Spleen (tissue), 11 donors: Measurements from ENCODE around the gene KIF26B. TPM values are rescaled to one million over a fixed set of nuclear protein-coding genes. Genes with fewer than 3 reads are reported as not detected.

Experiments used
- DNase-seq: peaks from one replicate; pipeline ENCODE4 v3.0.0-alpha.2; 2020
- H3K27ac ChIP-seq, 8 donors: fragments of 200-600 bp; sonication (generic) in 7 of 8; 1 replicate in 4 of 8; 2 replicates in 4 of 8; pipeline versions ENCODE4 v1.5.0 to v1.8.0; 2016 to 2021; ENCODE audit warnings: inconsistent platforms in 4 of 8, mild to moderate bottlenecking in 4 of 8, moderate library complexity in 1 of 8
- H3K27me3 ChIP-seq, 7 donors: fragments of 200-600 bp; sonication (generic) in 6 of 7; replicated peaks in 1 of 7; 1 replicate in 4 of 7; 2 replicates in 3 of 7; pipeline versions ENCODE4 v1.5.0 to v1.8.0; 2016 to 2021; ENCODE audit warnings: inconsistent platforms in 3 of 7, mild to moderate bottlenecking in 1 of 7
- H3K36me3 ChIP-seq, 6 donors: fragments of 200-600 bp; sonication (generic) in 5 of 6; 1 replicate in 4 of 6; 2 replicates in 2 of 6; pipeline versions ENCODE4 v1.5.0 to v1.8.0; 2016 to 2021; ENCODE audit warnings: inconsistent platforms in 2 of 6
- H3K4me1 ChIP-seq, 6 donors: fragments of 200-600 bp; sonication (generic) in 5 of 6; 1 replicate in 3 of 6; 2 replicates in 3 of 6; pipeline versions ENCODE4 v1.5.0 to v1.8.0; 2016 to 2021; ENCODE audit warnings: inconsistent platforms in 3 of 6
- H3K4me3 ChIP-seq, 8 donors: fragments of 200-600 bp; sonication (generic) in 7 of 8; 1 replicate in 4 of 8; 2 replicates in 4 of 8; pipeline versions ENCODE4 v1.5.0 to v1.8.0; 2016 to 2021; ENCODE audit warnings: inconsistent platforms in 4 of 8, mild to moderate bottlenecking in 4 of 8, moderate library complexity in 2 of 8
- H3K9me3 ChIP-seq, 8 donors: fragments of 200-600 bp; sonication (generic) in 7 of 8; 1 replicate in 4 of 8; 2 replicates in 4 of 8; pipeline versions ENCODE4 v1.5.0 to v1.8.0; 2016 to 2021; ENCODE audit warnings: inconsistent platforms in 4 of 8
- POLR2A ChIP-seq, 3 donors: fragments of 450-650 bp; IDR thresholded peaks; one replicate each; pipeline ENCODE4 v1.5.1; 2017; ENCODE audit warnings: antibody characterized with exemption in 3 of 3, mild to moderate bottlenecking in 1 of 3
- POLR2AphosphoS5 ChIP-seq, 3 donors: sonication (generic); formaldehyde crosslinking; IDR thresholded peaks; one replicate each; pipeline ENCODE4 v1.5.1; 2017; ENCODE audit warnings: antibody characterized with exemption in 3 of 3
- WGBS, 5 donors: extraction: QIAGEN DNeasy Blood & Tissue Kit in 3 of 5; methylation state at CpG; one replicate each; pipeline versions ENCODE4 v1.1.5 to v1.1.7; 2013 to 2018; 5-methylcytosine and 5-hydroxymethylcytosine counted together
- intact Hi-C: fragments of 100-400 bp; cut with DNase I; formaldehyde crosslinking; loops from one replicate; pipeline ENCODE4 v1.15.0; 2023; ENCODE audit warnings: low total_unique reads
- polyA plus RNA-seq, 3 donors: library from polyadenylated mRNA; stranded (reverse); fragments of 200-250 nt; gene quantifications; one replicate each; pipeline ENCODE4 v1.2.1, GENCODE V29; 2013
- total RNA-seq, 7 donors: library from RNA; depleted of rRNA in 3 of 7; stranded (reverse); fragments of >200 nt in 3 of 7; fragmentation: NEBNext Ultra II Directional in 4 of 7; extraction: Animal tissue kit (Norgen Biotek cat#: 25700) in 4 of 7; gene quantifications; one replicate each; pipeline versions ENCODE4 v1.1.0 to v1.2.1, GENCODE V29; 2016 to 2021
- TF ChIP-seq, protein P1 (sequence below), 11 experiments: fragments of 200-600 bp in 7 of 11; fragments of 450-650 bp in 4 of 11; sonication (generic) in 4 of 11; IDR thresholded peaks in 8 of 11; conservative IDR thresholded peaks in 3 of 11; 1 replicate in 7 of 11; 2 replicates in 4 of 11; pipeline versions ENCODE4 v1.4.0 to v1.8.0; 2016 to 2021; ENCODE audit warnings: antibody characterized with exemption in 11 of 11, inconsistent platforms in 4 of 11, mild to moderate bottlenecking in 1 of 11
- donor health status: healthy with polysubstance abuse.
- donor health status: DM: no; HTN: no; CAD: no; lungs with moderate emphysema.
- donor health status: DM: no; HTN: no; CAD: no.
- donor health status: Bipolar disorder and iron deficiency.
- donor health status: healthy.
- donor health status: DM: no; HTN: no; CAD: no.
- donor health status: DM: yes; HTN: yes; CAD: no.

Gene KIF26B
- total and polyA plus RNA-seq, 10 donors: 0.07 to 4.5 (median 0.60) TPM; not detected in 1

DNA sequence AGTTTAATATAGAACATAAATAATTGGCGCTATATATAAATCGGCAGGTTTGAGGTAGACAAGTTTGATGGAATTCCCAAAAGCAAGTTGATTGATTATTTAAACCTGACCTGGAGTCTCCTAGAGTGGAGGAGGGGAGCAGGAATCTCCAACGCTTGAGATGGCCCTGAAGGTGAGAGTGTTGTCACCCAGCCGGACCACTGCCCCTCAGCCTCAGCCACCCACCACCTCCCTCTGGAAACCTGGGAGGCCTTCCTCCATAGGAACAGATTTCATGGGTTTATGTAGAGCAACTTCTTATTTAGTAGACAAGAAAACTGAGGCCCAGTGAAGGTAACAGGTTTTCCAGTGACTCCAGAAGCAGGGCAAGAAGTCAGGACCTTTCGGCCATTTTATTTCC, 389.5 kb downstream of the KIF26B start:
- 94 to 97% (median 96%) methylated on average over 5 of the region's 5 CpGs for WGBS, 5 donors

DNA sequence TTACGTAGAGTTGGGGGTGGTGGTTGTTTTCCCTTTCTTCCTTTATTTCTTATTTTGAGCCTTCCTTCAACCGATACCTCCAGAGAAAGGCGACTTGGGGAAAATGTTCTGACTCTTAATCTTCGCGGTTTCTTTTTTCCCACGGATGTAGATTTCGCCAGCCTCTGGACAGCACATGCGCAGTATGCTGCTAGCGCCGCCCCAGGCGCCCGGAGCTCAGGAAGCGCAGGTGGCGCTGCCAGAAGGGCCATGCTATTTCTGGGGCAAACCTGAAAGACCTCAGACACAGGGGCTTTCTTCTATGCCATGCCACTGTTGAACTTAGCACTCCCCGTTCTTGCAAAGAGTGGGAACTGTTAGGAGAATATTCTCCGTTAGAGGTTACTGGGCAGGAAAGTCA, 392.1 kb downstream of the KIF26B start:
- TF ChIP-seq, protein P1, sequence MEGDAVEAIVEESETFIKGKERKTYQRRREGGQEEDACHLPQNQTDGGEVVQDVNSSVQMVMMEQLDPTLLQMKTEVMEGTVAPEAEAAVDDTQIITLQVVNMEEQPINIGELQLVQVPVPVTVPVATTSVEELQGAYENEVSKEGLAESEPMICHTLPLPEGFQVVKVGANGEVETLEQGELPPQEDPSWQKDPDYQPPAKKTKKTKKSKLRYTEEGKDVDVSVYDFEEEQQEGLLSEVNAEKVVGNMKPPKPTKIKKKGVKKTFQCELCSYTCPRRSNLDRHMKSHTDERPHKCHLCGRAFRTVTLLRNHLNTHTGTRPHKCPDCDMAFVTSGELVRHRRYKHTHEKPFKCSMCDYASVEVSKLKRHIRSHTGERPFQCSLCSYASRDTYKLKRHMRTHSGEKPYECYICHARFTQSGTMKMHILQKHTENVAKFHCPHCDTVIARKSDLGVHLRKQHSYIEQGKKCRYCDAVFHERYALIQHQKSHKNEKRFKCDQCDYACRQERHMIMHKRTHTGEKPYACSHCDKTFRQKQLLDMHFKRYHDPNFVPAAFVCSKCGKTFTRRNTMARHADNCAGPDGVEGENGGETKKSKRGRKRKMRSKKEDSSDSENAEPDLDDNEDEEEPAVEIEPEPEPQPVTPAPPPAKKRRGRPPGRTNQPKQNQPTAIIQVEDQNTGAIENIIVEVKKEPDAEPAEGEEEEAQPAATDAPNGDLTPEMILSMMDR (IDR thresholded peaks at IDR 0.05 in 8 of 11, conservative IDR thresholded peaks at IDR 0.05 in 3 of 11): no peak
- Histone ChIP-seq H3K4me3 (no peak overlapping the region), H3K4me1 (no peaks in the 10 kb centered on the region), H3K36me3 (no peaks in the 10 kb centered on the region), H3K27me3 (no peaks in the 10 kb centered on the region), H3K9me3 (peaks cover 0 to 3% (median 0%) of the 10 kb centered on the region in 8 donors), H3K27ac (no peak overlapping the region)
- intact Hi-C loops: no loop called here
- no peak for DNase-seq
- WGBS, 5 donors: 70 to 86% (median 82%) methylated on average over 16 of the region's 16 CpGs

More for the DNA sequence above, 389.5 kb downstream of the KIF26B start:
- no peaks in the 10 kb centered on the region for H3K9me3 ChIP-seq
- DNase-seq: no peak
- no peak for TF ChIP-seq POLR2A (IDR thresholded peaks at IDR 0.05)
- TF ChIP-seq, protein P1 (IDR thresholded peaks at IDR 0.05 in 8 of 11, conservative IDR thresholded peaks at IDR 0.05 in 3 of 11): no peak
- no peak for TF ChIP-seq POLR2AphosphoS5 (IDR thresholded peaks at IDR 0.05)
- no peak overlapping the region for H3K27ac ChIP-seq
- H3K36me3 ChIP-seq: no peaks in the 10 kb centered on the region
- H3K4me3 ChIP-seq: no peak overlapping the region
- H3K4me1 ChIP-seq: no peaks in the 10 kb centered on the region
- no peaks in the 10 kb centered on the region for H3K27me3 ChIP-seq
- intact Hi-C loops: no loop called here

DNA sequence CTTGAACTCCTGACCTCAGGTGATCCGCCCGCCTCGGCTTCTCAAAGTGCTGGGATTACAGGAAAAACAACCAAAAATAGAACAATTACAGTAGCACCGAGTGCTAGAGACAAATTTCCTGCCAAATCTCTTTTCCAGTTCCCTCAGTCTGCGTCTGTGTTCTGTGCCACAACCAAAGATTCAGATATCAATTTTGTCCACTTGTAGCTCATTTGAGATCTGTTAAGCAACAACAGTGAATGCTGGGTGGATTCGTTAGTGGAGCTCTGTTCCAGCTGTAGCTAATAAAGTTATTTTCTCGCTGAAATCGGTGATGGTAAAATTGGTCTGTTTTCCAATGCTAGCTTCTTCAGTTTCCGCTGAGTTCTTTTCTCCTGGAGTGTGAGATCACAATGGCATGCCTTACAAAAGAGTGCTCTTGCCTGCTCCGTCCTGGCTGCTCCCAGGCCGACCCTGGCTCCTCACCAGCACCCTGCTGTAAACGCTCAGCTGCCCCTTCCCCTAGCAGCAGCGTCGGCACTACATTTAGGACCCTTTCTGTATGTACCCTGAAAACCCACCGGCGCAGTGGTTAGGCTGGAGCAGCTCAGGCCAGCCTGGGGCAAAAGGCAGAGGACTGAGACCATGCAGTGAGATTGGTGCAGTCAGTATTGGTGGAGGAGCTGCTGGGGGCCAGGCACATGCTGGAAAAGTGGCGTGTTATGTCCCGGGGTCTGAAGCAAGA, 395.4 kb downstream of the KIF26B start:
- intact Hi-C loops: no loop called here
- TF ChIP-seq POLR2AphosphoS5 (IDR thresholded peaks at IDR 0.05): no peak
- TF ChIP-seq, protein P1 (IDR thresholded peaks at IDR 0.05 in 8 of 11, conservative IDR thresholded peaks at IDR 0.05 in 3 of 11): no peak
- no peak for TF ChIP-seq POLR2A (IDR thresholded peaks at IDR 0.05)
- peaks cover 0 to 4% (median 0%) of the 10 kb centered on the region in 7 donors for H3K27me3 ChIP-seq
- H3K4me1 ChIP-seq: no peaks in the 10 kb centered on the region
- no peaks in the 10 kb centered on the region for H3K36me3 ChIP-seq
- DNase-seq: no peak
- H3K4me3 ChIP-seq: no peak overlapping the region
- 63 to 77% (median 69%) methylated on average over 16 to 18 of the region's 18 CpGs for WGBS, 5 donors
- peaks cover 0 to 3% (median 0%) of the 10 kb centered on the region in 8 donors for H3K9me3 ChIP-seq
- H3K27ac ChIP-seq: no peak overlapping the region

DNA sequence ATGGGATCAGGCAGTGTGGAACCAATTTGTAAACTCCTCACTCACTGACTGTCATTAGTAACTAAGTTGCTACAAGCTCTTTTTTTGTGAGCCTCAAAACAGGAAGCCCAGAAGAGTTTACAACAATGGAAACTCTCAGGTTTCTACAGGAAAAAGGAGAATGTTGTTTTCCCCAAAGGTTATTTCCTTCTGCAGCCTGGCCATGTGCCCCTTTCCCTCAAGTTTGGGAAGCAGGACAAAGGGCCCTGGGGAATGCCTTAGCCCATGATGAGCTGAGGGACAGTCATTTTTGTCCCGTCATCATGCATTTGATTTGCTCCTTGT, 395.9 kb downstream of the KIF26B start:
- Histone ChIP-seq H3K4me1 (no peaks in the 10 kb centered on the region), H3K36me3 (no peaks in the 10 kb centered on the region), H3K9me3 (peaks cover 0 to 3% (median 0%) of the 10 kb centered on the region in 8 donors), H3K27me3 (peaks cover 0 to 4% (median 0%) of the 10 kb centered on the region in 7 donors), H3K27ac (no peak overlapping the region), H3K4me3 (no peak overlapping the region)
- WGBS, 5 donors: 67 to 90% (median 78%) methylated on average over 1 of the region's 1 CpG
- TF ChIP-seq, protein P1 (IDR thresholded peaks at IDR 0.05 in 8 of 11, conservative IDR thresholded peaks at IDR 0.05 in 3 of 11): no peak
- TF ChIP-seq POLR2A (IDR thresholded peaks at IDR 0.05) (no peak), POLR2AphosphoS5 (IDR thresholded peaks at IDR 0.05) (no peak)
- no peak for DNase-seq
- intact Hi-C loops: no loop called here
